Measurements from ENCODE around the gene GINS2. TPM values are rescaled to one million over a fixed set of nuclear protein-coding genes. Genes with fewer than 3 reads are reported as not detected.

Gene GINS2
- total RNA-seq: 5.8 and 6.5 TPM in 2 replicates

- TF ChIP-seq CTCF (IDR thresholded peaks at IDR 0.05; ENCODE audit: insufficient read depth, low read length, poor library complexity, severe bottlenecking): no peak
- H3K36me3 ChIP-seq (ENCODE audit: control insufficient read depth, insufficient read depth, low read length): no peaks in the 10 kb centered on the region
- DNase-seq (ENCODE audit: low read depth): peak; percentile 62
- H3K4me3 ChIP-seq (ENCODE audit: low read depth, low read length): peak within 1 kb of the TSS; percentile 72
- H3K27me3 ChIP-seq (ENCODE audit: control insufficient read depth, insufficient read depth, low read length): peaks cover 3% of the 10 kb centered on the region
These were observed at the start of gene GINS2 for GRCh38 chr16:85688586-85689284. Gene GINS2 (minus strand): TSS chr16:85688954. CDS start chr16:85688898, 56 bp downstream.

GRCh38 chr16:85736921-85737320 lies 48.2 kb upstream of the GINS2 start:
- no peak overlapping the region for H3K4me3 ChIP-seq (ENCODE audit: low read depth, low read length)
- TF ChIP-seq CTCF (IDR thresholded peaks at IDR 0.05; ENCODE audit: insufficient read depth, low read length, poor library complexity, severe bottlenecking): no peak
- no peak for DNase-seq (ENCODE audit: low read depth)
- H3K36me3 ChIP-seq (ENCODE audit: control insufficient read depth, insufficient read depth, low read length): no peaks in the 10 kb centered on the region
- H3K27me3 ChIP-seq (ENCODE audit: control insufficient read depth, insufficient read depth, low read length): no peaks in the 10 kb centered on the region

GRCh38 chr16:85735946-85736345 lies 47.2 kb upstream of the GINS2 start:
- Histone ChIP-seq H3K36me3 (ENCODE audit: control insufficient read depth, insufficient read depth, low read length) (no peaks in the 10 kb centered on the region), H3K4me3 (ENCODE audit: low read depth, low read length) (no peak overlapping the region), H3K27me3 (ENCODE audit: control insufficient read depth, insufficient read depth, low read length) (no peaks in the 10 kb centered on the region)
- no peak for DNase-seq (ENCODE audit: low read depth)
- TF ChIP-seq CTCF (IDR thresholded peaks at IDR 0.05; ENCODE audit: insufficient read depth, low read length, poor library complexity, severe bottlenecking): no peak

GRCh38 chr16:85735225-85735635 lies 46.5 kb upstream of the GINS2 start:
- no peak overlapping the region for H3K4me3 ChIP-seq (ENCODE audit: low read depth, low read length)
- H3K27me3 ChIP-seq (ENCODE audit: control insufficient read depth, insufficient read depth, low read length): no peaks in the 10 kb centered on the region
- no peak for DNase-seq (ENCODE audit: low read depth)
- no peak for TF ChIP-seq CTCF (IDR thresholded peaks at IDR 0.05; ENCODE audit: insufficient read depth, low read length, poor library complexity, severe bottlenecking)
- no peaks in the 10 kb centered on the region for H3K36me3 ChIP-seq (ENCODE audit: control insufficient read depth, insufficient read depth, low read length)

GRCh38 chr16:85734311-85735017 lies 45.7 kb upstream of the GINS2 start:
- no peaks in the 10 kb centered on the region for H3K36me3 ChIP-seq (ENCODE audit: control insufficient read depth, insufficient read depth, low read length)

More at GRCh38 chr16:85734311-85735017, 45.7 kb upstream of the GINS2 start:
- no peak overlapping the region for H3K4me3 ChIP-seq (ENCODE audit: low read depth, low read length)
- no peaks in the 10 kb centered on the region for H3K27me3 ChIP-seq (ENCODE audit: control insufficient read depth, insufficient read depth, low read length)
- TF ChIP-seq CTCF (IDR thresholded peaks at IDR 0.05; ENCODE audit: insufficient read depth, low read length, poor library complexity, severe bottlenecking): no peak
- no peak for DNase-seq (ENCODE audit: low read depth)

Data from kidney epithelial cell (primary cell).